ENCODE measurements around the gene SCN1A. TPM values are rescaled to one million over a fixed set of nuclear protein-coding genes. Genes with fewer than 3 reads are reported as not detected.

SCN1A gene
- total and polyA plus RNA-seq, 10 of the 15 experiments (the other 5 are each of a cell fraction or from before 2014, with no cell fraction given), result not detected

DNA sequence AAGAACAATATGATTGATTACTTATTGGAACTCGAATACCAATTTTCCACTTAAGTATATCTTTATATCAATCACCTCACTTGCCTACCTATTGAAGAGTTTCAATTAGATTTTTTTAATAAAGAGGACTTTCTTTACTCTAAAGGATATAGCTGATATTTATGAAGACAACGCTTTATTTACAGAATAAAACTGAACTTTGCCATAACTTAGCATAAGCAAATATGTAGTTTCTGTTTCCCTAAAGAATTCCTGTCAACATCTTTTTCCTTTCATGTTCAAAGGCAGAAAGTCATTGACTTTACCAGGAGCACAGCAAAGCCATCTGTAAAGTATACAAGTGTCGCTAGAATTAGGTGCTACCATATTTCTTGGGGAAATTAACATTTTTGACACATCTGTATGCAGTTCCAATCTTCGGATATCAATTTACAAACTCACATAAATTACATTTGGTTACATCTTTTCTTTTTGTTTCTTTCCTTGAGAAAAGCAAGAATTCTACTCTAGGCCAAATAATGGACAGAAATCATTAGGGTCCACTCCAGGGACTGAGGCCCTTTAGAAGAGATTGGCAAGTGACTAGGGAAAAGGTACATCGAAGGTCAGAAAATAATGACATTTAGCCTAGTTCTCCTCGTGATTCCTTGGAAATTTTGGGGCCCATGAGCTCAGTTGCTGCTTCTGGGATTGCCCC, 7.5 kb upstream of the SCN1A start:
- Histone ChIP-seq H3K4me3 (no peak overlapping the region), H3K4me1 (ENCODE audit: control insufficient read depth, insufficient read depth, low read length) (no peaks in the 10 kb centered on the region), H4K20me1 (ENCODE audit: control insufficient read depth, insufficient read depth) (no peaks in the 10 kb centered on the region), H3K27me3 (replicated peaks in 1 of 2; ENCODE audit: control insufficient read depth in 2 of 2, insufficient read depth in 2 of 2, low read length in 1 of 2) (no peaks in the 10 kb centered on the region), H3K9me3 (replicated peaks; ENCODE audit: control insufficient read depth, insufficient read depth, low read length) (no peaks in the 10 kb centered on the region), H3K79me2 (ENCODE audit: control insufficient read depth, insufficient read depth, low read length) (no peaks in the 10 kb centered on the region), H3K36me3 (ENCODE audit: control insufficient read depth in 2 of 2, insufficient read depth in 2 of 2, low read length in 1 of 2) (no peaks in the 10 kb centered on the region), H3K4me2 (ENCODE audit: control insufficient read depth, insufficient read depth) (no peak overlapping the region), H3K9ac (ENCODE audit: control insufficient read depth, insufficient read depth, low read length) (no peak overlapping the region), H3K27ac (ENCODE audit: control insufficient read depth, insufficient read depth) (no peak overlapping the region), H2AFZ (ENCODE audit: control insufficient read depth, low read depth, low read length) (no peak overlapping the region)
- WGBS (ENCODE audit: insufficient coverage, insufficient replicate concordance, low lambda C conversion rate, missing lambda C conversion rate), result 9% methylated on average over 6 of the region's 6 CpGs
- intact Hi-C loops (cut with micrococcal nuclease; ENCODE audit: unreplicated experiment) (no loop called here), in situ Hi-C loops (cut with MboI) (no loop called here)
- POLR2A ChIA-PET, result no interaction called here
- TF ChIP-seq, protein P1, sequence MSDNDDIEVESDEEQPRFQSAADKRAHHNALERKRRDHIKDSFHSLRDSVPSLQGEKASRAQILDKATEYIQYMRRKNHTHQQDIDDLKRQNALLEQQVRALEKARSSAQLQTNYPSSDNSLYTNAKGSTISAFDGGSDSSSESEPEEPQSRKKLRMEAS (IDR thresholded peaks at IDR 0.05; ENCODE audit: low read depth, low read length), result no peak
- TF ChIP-seq KDM1A (IDR thresholded peaks at IDR 0.05; ENCODE audit: borderline replicate concordance), result no peak
- TF ChIP-seq NFIC (IDR thresholded peaks at IDR 0.05; ENCODE audit: low read depth, low read length), result no peak
- TF ChIP-seq BMI1 (IDR thresholded peaks at IDR 0.05; ENCODE audit: borderline replicate concordance), result no peak
- TF ChIP-seq, protein P2, sequence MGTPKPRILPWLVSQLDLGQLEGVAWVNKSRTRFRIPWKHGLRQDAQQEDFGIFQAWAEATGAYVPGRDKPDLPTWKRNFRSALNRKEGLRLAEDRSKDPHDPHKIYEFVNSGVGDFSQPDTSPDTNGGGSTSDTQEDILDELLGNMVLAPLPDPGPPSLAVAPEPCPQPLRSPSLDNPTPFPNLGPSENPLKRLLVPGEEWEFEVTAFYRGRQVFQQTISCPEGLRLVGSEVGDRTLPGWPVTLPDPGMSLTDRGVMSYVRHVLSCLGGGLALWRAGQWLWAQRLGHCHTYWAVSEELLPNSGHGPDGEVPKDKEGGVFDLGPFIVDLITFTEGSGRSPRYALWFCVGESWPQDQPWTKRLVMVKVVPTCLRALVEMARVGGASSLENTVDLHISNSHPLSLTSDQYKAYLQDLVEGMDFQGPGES (IDR thresholded peaks at IDR 0.05), result no peak
- TF ChIP-seq HDAC6 (IDR thresholded peaks at IDR 0.05; ENCODE audit: unreplicated experiment), result no peak
- TF ChIP-seq RAD51 (IDR thresholded peaks at IDR 0.05), result no peak
- TF ChIP-seq YY1 (IDR thresholded peaks at IDR 0.05; ENCODE audit: low read depth, low read length), result no peak
- RAD21 ChIA-PET (ENCODE audit: unreplicated experiment), result no interaction called here
- BruUV-seq (replicated peaks), result no TSS peak
- ATAC-seq (no peak), FAIRE-seq (no peak), DNase-seq (ENCODE audit: low read depth, low spot score) (no peak)
- SMC1A ChIA-PET (ENCODE audit: uncharacterized antibody, unreplicated experiment), result interaction anchor here (0.6 to 0.9 kb wide), 2 partner anchors 9 to 21 kb away, joined by 3 read pairs; no protein-coding TSS in a partner anchor
- CTCF ChIA-PET, result interaction anchor here (2.5 kb wide), 1 partner anchor 8 kb away, joined by 11 read pairs; the partner anchor contains the start of gene SCN1A

Measured in GM12878 (cell line).